Measurements from ENCODE around the gene TBC1D24. TPM values are rescaled to one million over a fixed set of nuclear protein-coding genes. Genes with fewer than 3 reads are reported as not detected.
A peak's percentile ranks its signal among the peaks of the same experiment; 100 is the strongest.

TBC1D24 gene
- total and polyA plus RNA-seq, 9 of the 15 experiments (the other 6 are each of a cell fraction or from before 2014, with no cell fraction given) = 1.7 to 22.6 (median 7.2) TPM

GRCh38 chr16:2429771-2430663 lies 44.9 kb upstream of the TBC1D24 start (continued):
- no peak for TF ChIP-seq PML (IDR thresholded peaks at IDR 0.05; ENCODE audit: low read length)
- peak; percentile 5; the same call in 1 of the 2 replicates for TF ChIP-seq MYC (IDR thresholded peaks at IDR 0.05; ENCODE audit: low read depth, low read length)
- no peak for TF ChIP-seq MYC (CRISPR knock-in tag; IDR thresholded peaks at IDR 0.05; ENCODE audit: borderline replicate concordance, low read depth)
- TF ChIP-seq CAMTA2 (CRISPR knock-in tag; conservative IDR thresholded peaks at IDR 0.05) = no peak
- peak; percentile 36 for TF ChIP-seq REST (IDR thresholded peaks at IDR 0.05; ENCODE audit: borderline replicate concordance)
- TF ChIP-seq REST (CRISPR knock-in tag; IDR thresholded peaks at IDR 0.05; ENCODE audit: low read depth) = no peak
- TF ChIP-seq RAD21 (CRISPR knock-in tag; conservative IDR thresholded peaks at IDR 0.05 in 1 of 2, IDR thresholded peaks at IDR 0.05 in 1 of 2) = peak in 1 of 2 experiments; percentile 38; a peak in 2 of 4 replicates
- TF ChIP-seq COPS2 (conservative IDR thresholded peaks at IDR 0.05) = no peak
- no peak for TF ChIP-seq ZNF175 (CRISPR knock-in tag; IDR thresholded peaks at IDR 0.05; ENCODE audit: low read depth)
- TF ChIP-seq ARID3B (CRISPR knock-in tag; IDR thresholded peaks at IDR 0.05; ENCODE audit: borderline replicate concordance) = no peak
- TF ChIP-seq ZNF316 (IDR thresholded peaks at IDR 0.05) = no peak
- 0 out of 2 replicates have a peak, but pooled peaks have one; percentile 23 for TF ChIP-seq PKNOX1 (IDR thresholded peaks at IDR 0.05)
- TF ChIP-seq RBFOX2 (IDR thresholded peaks at IDR 0.05; ENCODE audit: low read depth, low read length) = no peak
- TF ChIP-seq CTCF (IDR thresholded peaks at IDR 0.05 in 2 of 3, conservative IDR thresholded peaks at IDR 0.05 in 1 of 3; ENCODE audit: insufficient read depth in 2 of 3, low read depth in 1 of 3, low read length in 3 of 3) = peak; percentile 37 to 52 (median 51); a peak in 5 of 6 replicates
